HEK293 (cell line): ENCODE measurements around the gene DST.

Source experiments
- CTCF ChIA-PET: fragments of 350-600 bp; formaldehyde crosslinking; extraction: SDS; loops from one replicate; lab custom pipeline; 2021; ENCODE audit warnings: antibody characterized with exemption; lab: Yijun Ruan, JAX
- POLR2A ChIA-PET: fragments of 300-600 bp; formaldehyde crosslinking; extraction: SDS; loops from one replicate; lab custom pipeline; 2020; ENCODE audit warnings: antibody characterized with exemption, inconsistent platforms; lab: Yijun Ruan, JAX
- H3K27ac ChIP-seq: fragments of 200-500 bp; sonication (Bioruptor generic); 2 replicates; pipeline ENCODE4 v1.5.1; 2014; ENCODE audit warnings: low read depth, low read length, control low read depth, inconsistent platforms; ENCODE audit errors: extremely low read depth
- H3K36me3 ChIP-seq, 2 experiments: fragments of 200-500 bp in 1 of 2; sonication (Bioruptor generic) in 1 of 2; 1 replicate in 1 of 2; 2 replicates in 1 of 2; pipeline ENCODE4 v1.5.1; 2014 to 2017; ENCODE audit warnings: inconsistent platforms in 2 of 2, low read length in 2 of 2; ENCODE audit not compliant: control insufficient read depth in 2 of 2, insufficient read depth in 1 of 2
- H3K4me1 ChIP-seq: fragments of 200-500 bp; sonication (Bioruptor generic); 2 replicates; pipeline ENCODE4 v1.5.1; 2014; ENCODE audit warnings: mild to moderate bottlenecking, low read length, inconsistent platforms; ENCODE audit not compliant: control insufficient read depth, insufficient read depth
- H3K4me3 ChIP-seq: 2 replicates; pipeline ENCODE4 v1.5.1; 2011; ENCODE audit warnings: low read depth, mild to moderate bottlenecking, control low read depth, low read length, moderate library complexity
- H3K9me3 ChIP-seq: fragments of 200-500 bp; sonication (Bioruptor generic); 2 replicates; pipeline ENCODE4 v1.5.1; 2014; ENCODE audit warnings: low read depth, low read length, inconsistent platforms; ENCODE audit not compliant: control insufficient read depth, insufficient read depth
- AEBP2 ChIP-seq: fragments of 450-650 bp; formaldehyde crosslinking; IDR thresholded peaks from 2 replicates; pipeline ENCODE4 v1.5.1; 2016; ENCODE audit warnings: missing biosample characterization, missing genetic modification characterization, borderline replicate concordance
- GLIS1 ChIP-seq: fragments of 450-650 bp; formaldehyde crosslinking; IDR thresholded peaks from 2 replicates; pipeline ENCODE4 v1.5.1; 2016; ENCODE audit warnings: missing biosample characterization, missing genetic modification characterization
- SCRT1 ChIP-seq: fragments of 450-650 bp; formaldehyde crosslinking; IDR thresholded peaks from 2 replicates; pipeline ENCODE4 v1.5.1; 2016; ENCODE audit warnings: missing biosample characterization, missing genetic modification characterization, borderline replicate concordance
- SETDB1 ChIP-seq: IDR thresholded peaks from one replicate; pipeline ENCODE4 v1.6.1; 2017; ENCODE audit warnings: mild to moderate bottlenecking, low read length, moderate library complexity, mixed read lengths; ENCODE audit not compliant: insufficient read length
- SP2 ChIP-seq: fragments of 450-650 bp; formaldehyde crosslinking; IDR thresholded peaks from 2 replicates; pipeline ENCODE4 v1.5.1; 2016; ENCODE audit warnings: missing biosample characterization, missing genetic modification characterization
- YY2 ChIP-seq: fragments of 450-650 bp; formaldehyde crosslinking; IDR thresholded peaks from 2 replicates; pipeline ENCODE4 v1.5.1; 2016; ENCODE audit warnings: missing biosample characterization, missing genetic modification characterization
- ZBTB11 ChIP-seq: fragments of 450-650 bp; formaldehyde crosslinking; conservative IDR thresholded peaks from 2 replicates; pipeline ENCODE4 v1.5.1; 2016; ENCODE audit warnings: low read depth, missing biosample characterization, missing genetic modification characterization
- ZBTB20 ChIP-seq: fragments of 450-650 bp; formaldehyde crosslinking; IDR thresholded peaks from 2 replicates; pipeline ENCODE4 v1.5.1; 2016; ENCODE audit warnings: missing biosample characterization, missing genetic modification characterization
- ZBTB44 ChIP-seq: fragments of 450-650 bp; IDR thresholded peaks from 2 replicates; pipeline ENCODE4 v1.5.1; 2018; ENCODE audit warnings: missing biosample characterization, mild to moderate bottlenecking, missing genetic modification characterization
- ZFP41 ChIP-seq: fragments of 450-650 bp; formaldehyde crosslinking; IDR thresholded peaks from 2 replicates; pipeline ENCODE4 v1.5.1; 2016; ENCODE audit warnings: missing biosample characterization, missing genetic modification characterization, borderline replicate concordance
- ZNF311 ChIP-seq: fragments of 450-650 bp; formaldehyde crosslinking; IDR thresholded peaks from 2 replicates; pipeline ENCODE4 v1.5.1; 2017; ENCODE audit warnings: missing biosample characterization, missing genetic modification characterization, borderline replicate concordance
- ZNF324 ChIP-seq: fragments of 450-650 bp; formaldehyde crosslinking; IDR thresholded peaks from 2 replicates; pipeline ENCODE4 v1.5.1; 2016; ENCODE audit warnings: missing biosample characterization, missing genetic modification characterization
- ZNF341 ChIP-seq: fragments of 450-650 bp; formaldehyde crosslinking; IDR thresholded peaks from 2 replicates; pipeline ENCODE4; 2016; ENCODE audit warnings: low read depth, missing biosample characterization, missing genetic modification characterization
- ZNF404 ChIP-seq: fragments of 450-650 bp; formaldehyde crosslinking; IDR thresholded peaks from 2 replicates; pipeline ENCODE4 v1.5.1; 2017; ENCODE audit warnings: missing biosample characterization, missing genetic modification characterization
- ZNF513 ChIP-seq: fragments of 450-650 bp; IDR thresholded peaks from 2 replicates; pipeline ENCODE4 v1.5.1; 2018; ENCODE audit warnings: missing biosample characterization, missing genetic modification characterization
- ZNF624 ChIP-seq: fragments of 450-650 bp; formaldehyde crosslinking; IDR thresholded peaks from 2 replicates; pipeline ENCODE4 v1.5.1; 2017; ENCODE audit warnings: missing biosample characterization, missing genetic modification characterization
- ZNF654 ChIP-seq: fragments of 450-650 bp; formaldehyde crosslinking; IDR thresholded peaks from 2 replicates; pipeline ENCODE4 v1.5.1; 2016; ENCODE audit warnings: low read depth, missing biosample characterization, missing genetic modification characterization
- ZNF843 ChIP-seq: fragments of 450-650 bp; formaldehyde crosslinking; IDR thresholded peaks from 2 replicates; pipeline ENCODE4 v1.5.1; 2016; ENCODE audit warnings: missing biosample characterization, missing genetic modification characterization
- ZSCAN23 ChIP-seq: fragments of 450-650 bp; formaldehyde crosslinking; IDR thresholded peaks from 2 replicates; pipeline ENCODE4 v1.5.1; 2016; ENCODE audit warnings: missing biosample characterization, missing genetic modification characterization
- ZSCAN5A ChIP-seq: fragments of 450-650 bp; formaldehyde crosslinking; IDR thresholded peaks from 2 replicates; pipeline ENCODE4 v1.5.1; 2016; ENCODE audit warnings: missing biosample characterization, missing genetic modification characterization

The DST gene

GRCh38 chr6:56481957-56482356 lies 160.7 kb downstream of the DST start:
- TF ChIP-seq ZNF624 (tag by site-specific recombination), result no peak
- no peak for TF ChIP-seq ZNF654 (tag by site-specific recombination)
- TF ChIP-seq ZBTB11 (tag by site-specific recombination), result no peak
- no peak for TF ChIP-seq ZBTB44 (tag by site-specific recombination)
- TF ChIP-seq ZSCAN5A, result no peak
- no peak for TF ChIP-seq SP2 (tag by site-specific recombination)
- TF ChIP-seq GLIS1 (tag by site-specific recombination), result no peak
- TF ChIP-seq AEBP2 (tag by site-specific recombination), result no peak
- no peak for TF ChIP-seq ZNF341 (tag by site-specific recombination)
- no peak for TF ChIP-seq ZNF324 (tag by site-specific recombination)
- TF ChIP-seq ZFP41 (tag by site-specific recombination), result no peak
- no peak for TF ChIP-seq ZNF311 (tag by site-specific recombination)
- no peak for TF ChIP-seq SCRT1
- TF ChIP-seq ZNF404, result no peak
- TF ChIP-seq ZBTB20 (tag by site-specific recombination), result no peak
- TF ChIP-seq ZSCAN23 (tag by site-specific recombination), result no peak
- TF ChIP-seq ZNF843 (tag by site-specific recombination), result no peak
- no peak for TF ChIP-seq SETDB1
- no peak for TF ChIP-seq YY2 (tag by site-specific recombination)
- no peak for TF ChIP-seq ZNF513 (tag by site-specific recombination)
- CTCF ChIA-PET, result no interaction called here
- Histone ChIP-seq H3K9me3 (no peaks in the 10 kb centered on the region), H3K36me3 (peaks cover 41 to 59% of the 10 kb centered on the region in 2 experiments), H3K27ac (no peak overlapping the region), H3K4me1 (no peaks in the 10 kb centered on the region), H3K4me3 (no peak overlapping the region)
- POLR2A ChIA-PET, result no interaction called here
